ENCODE results near the gene CBLB.

- TF ChIP-seq CTCF (IDR thresholded peaks at IDR 0.05) (no peak), POLR2A (IDR thresholded peaks at IDR 0.05) (no peak)
Observed at GRCh38 chr3:105771392-105771791, 97.4 kb downstream of the CBLB start.

Measured in prostate gland (tissue), 2 donors.